GM13976 (cell line): ENCODE data around the gene IGF2BP3.

Experiments used
- DNase-seq: peaks from one replicate; pipeline ENCODE4 v3.0.0; 2012; ENCODE audit warnings: low spot score
- in situ Hi-C: fragments of 300-500 bp; cut with MboI; formaldehyde crosslinking; loops from one replicate; pipeline ENCODE4 v1.12.0; 2022; ENCODE audit warnings: low sequenced_read_pairs, mixed read lengths, inconsistent platforms; ENCODE audit not compliant: unreplicated experiment
- TF ChIP-seq, protein P1 (sequence below): IDR thresholded peaks from 2 replicates; pipeline ENCODE4 v1.5.1; 2012; ENCODE audit warnings: borderline replicate concordance, mild to moderate bottlenecking; ENCODE audit not compliant: insufficient read depth; ENCODE audit errors: extremely low read depth, missing control alignments, control extremely low read depth

IGF2BP3 gene

DNA sequence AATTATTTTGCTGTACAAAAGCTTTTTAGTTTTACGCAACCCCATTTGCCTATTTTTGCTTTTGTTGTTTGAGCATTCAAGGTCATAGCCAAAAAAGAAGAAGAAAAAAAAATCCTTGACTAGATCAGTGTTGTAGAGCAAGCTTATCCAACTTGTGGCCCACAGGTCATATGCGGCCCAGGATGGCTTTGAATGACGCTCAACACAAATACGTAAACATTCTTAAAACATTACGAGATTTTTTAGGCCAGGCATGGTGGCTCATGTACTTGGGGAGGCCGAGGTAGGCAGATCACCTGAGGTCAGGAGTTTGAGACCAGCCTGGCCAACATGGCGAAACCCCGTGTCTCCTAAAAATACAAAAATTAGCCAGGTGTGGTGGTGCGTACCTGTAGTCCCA lies 179.3 kb downstream of the IGF2BP3 start:
- in situ Hi-C loops: loop anchor here (25.0 kb wide), 1 partner anchor 421 kb away; the partner anchor contains the start of gene STK31
- no peak for DNase-seq
- TF ChIP-seq, protein P1, sequence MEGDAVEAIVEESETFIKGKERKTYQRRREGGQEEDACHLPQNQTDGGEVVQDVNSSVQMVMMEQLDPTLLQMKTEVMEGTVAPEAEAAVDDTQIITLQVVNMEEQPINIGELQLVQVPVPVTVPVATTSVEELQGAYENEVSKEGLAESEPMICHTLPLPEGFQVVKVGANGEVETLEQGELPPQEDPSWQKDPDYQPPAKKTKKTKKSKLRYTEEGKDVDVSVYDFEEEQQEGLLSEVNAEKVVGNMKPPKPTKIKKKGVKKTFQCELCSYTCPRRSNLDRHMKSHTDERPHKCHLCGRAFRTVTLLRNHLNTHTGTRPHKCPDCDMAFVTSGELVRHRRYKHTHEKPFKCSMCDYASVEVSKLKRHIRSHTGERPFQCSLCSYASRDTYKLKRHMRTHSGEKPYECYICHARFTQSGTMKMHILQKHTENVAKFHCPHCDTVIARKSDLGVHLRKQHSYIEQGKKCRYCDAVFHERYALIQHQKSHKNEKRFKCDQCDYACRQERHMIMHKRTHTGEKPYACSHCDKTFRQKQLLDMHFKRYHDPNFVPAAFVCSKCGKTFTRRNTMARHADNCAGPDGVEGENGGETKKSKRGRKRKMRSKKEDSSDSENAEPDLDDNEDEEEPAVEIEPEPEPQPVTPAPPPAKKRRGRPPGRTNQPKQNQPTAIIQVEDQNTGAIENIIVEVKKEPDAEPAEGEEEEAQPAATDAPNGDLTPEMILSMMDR: no peak

DNA sequence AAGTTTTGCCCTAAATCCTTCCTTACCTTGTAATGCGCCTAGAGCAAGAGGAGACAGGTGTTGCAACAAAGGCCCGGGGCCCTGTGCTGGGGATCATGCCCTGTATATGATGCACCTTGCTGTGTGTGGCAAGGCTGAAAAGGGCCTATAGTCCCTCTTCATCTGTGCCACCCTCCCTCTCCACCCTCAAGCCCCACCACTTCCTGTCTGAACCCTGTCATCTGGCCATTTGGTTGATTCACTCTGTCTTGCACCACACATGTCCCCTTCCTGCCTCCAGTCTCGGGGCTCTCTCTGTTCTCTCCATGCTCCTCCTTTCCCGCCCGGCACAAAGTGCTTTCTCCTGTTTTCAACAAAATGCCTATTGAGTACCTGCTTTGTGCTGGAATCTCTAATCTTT lies 182.7 kb downstream of the IGF2BP3 start:
- in situ Hi-C loops: loop anchor here (25.0 kb wide), 1 partner anchor 425 kb away; the partner anchor contains the start of gene STK31
- DNase-seq: no peak
- TF ChIP-seq, protein P1: no peak

DNA sequence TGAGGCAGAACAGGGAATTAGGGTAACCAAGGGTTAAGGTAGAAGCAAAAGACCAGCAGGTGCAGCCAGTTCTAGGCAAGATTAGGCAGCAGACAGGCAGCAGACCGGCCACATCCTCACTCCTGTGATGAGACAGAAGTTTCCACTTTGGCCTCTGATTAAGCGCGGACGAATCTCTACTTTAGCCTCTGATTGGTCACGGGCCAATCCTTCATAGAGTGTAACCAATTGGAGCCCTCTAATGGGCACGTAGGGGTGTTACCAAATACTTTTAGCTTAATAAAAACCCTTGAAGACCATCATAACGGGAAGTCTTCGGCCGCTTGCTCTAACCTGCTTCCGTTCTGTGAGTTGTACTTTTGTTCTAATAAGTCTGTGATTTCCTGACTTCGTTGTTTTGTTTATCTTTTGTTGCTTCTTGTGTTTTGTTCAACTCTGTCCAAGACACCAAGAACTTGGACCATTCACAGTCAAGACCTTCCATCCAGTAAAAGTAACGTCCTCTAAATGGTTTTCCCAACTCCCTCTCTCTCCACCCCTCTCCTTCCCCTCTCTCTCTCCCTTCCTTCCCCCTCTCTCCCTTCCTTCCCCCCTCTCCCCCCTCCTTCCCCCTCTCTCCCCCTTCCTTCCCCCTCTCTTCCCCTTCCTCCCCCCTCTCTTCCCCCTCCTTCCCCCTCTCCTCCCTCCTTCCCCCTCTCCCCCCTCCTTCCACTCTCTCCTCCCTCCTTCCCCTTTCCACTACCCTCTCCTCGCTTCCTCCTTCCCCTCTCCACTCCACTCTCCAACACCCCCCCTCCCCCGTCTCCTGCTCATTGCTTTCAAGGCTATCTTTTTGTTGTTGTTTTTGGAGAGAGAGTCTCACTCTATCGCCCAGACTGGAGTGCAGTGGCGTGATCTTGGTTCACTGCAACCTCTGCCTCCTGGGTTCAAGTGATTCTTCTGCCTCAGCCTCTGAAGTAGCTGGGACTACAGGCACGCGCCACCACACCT lies 184.3 kb downstream of the IGF2BP3 start:
- no peak for DNase-seq
- TF ChIP-seq, protein P1: no peak
- in situ Hi-C loops: loop anchor here (25.0 kb wide), 1 partner anchor 426 kb away; the partner anchor contains the start of gene STK31

DNA sequence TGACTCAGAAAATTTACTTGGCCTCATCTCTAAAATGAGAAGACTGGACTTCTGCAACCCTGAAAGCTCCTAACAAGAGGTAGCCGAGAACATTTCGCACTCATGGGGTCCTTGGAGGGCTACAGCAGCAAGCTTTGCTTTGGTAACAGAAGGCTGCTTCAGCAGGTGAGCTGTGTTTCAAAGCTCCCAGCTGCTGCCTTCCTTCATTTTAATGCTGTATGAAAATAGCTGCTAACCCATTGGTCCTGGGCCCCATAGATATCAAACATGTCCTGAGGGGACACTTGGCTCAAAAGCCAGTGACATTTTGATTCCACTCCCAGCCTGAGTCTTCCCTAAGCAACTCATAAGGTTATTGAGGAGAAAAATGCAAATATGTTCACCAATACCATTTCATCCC lies 185.4 kb downstream of the IGF2BP3 start:
- in situ Hi-C loops: loop anchor here (25.0 kb wide), 1 partner anchor 427 kb away; the partner anchor contains the start of gene STK31
- DNase-seq: no peak
- TF ChIP-seq, protein P1: no peak

DNA sequence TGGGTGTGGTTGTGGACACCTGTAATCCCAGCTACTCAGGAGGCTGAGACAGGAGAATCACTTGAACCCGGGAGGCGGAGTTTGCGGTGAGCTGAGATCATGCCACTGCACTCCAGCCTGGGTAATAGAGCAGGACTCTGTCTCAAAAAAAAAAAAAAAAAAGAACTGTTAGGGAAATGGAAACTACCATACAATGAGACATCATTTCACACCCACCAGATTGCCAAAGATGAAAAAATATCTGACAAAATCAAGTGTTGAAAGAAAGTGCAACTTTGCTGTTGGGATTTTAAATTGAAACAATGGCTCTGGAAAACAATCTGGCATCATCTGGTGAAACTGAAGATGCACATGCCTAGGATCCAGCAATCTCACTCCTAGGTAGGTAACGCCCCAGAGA lies 187.2 kb downstream of the IGF2BP3 start:
- in situ Hi-C loops: loop anchor here (25.0 kb wide), 1 partner anchor 429 kb away; the partner anchor contains the start of gene STK31
- DNase-seq: no peak
- TF ChIP-seq, protein P1: no peak

DNA sequence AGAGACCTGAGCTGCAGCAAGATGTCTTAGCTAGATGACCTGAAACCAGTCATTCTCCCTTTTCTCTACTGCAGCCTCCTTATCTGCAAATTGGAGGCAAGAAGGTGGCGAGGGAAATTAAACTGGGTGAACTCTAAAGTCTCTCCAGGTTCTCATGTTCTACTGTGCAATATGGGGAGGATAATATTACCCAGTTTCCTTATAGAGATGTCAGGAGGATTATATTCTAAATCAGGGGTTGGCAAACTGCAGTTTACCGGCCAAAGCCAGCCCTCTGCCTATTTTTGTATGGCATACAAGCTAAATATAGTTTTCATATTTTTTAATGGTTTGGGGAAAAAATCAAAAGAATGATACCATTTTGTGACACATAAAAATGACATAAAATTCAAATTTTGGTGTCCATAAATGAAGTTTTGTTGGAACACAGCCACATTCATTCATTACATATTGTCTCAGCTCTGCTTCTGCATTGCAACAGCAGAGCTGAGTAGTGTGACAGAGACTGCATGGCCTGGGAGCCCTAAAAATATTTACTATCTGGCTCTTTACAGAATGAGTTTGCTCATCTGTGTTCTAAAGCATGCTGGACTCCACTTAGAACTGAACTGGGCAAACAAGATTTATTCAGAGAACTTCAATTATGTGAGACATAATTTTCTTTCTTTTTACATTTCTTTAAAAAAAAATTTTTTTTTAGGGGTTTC lies 190.3 kb downstream of the IGF2BP3 start:
- in situ Hi-C loops: loop anchor here (10.0 to 25.0 kb wide), 2 partner anchors 265 to 432 kb away; partner anchors contain the start of gene STK31
- no peak for DNase-seq
- TF ChIP-seq, protein P1: no peak
